ENCODE results near the gene ZNF81.

DNA sequence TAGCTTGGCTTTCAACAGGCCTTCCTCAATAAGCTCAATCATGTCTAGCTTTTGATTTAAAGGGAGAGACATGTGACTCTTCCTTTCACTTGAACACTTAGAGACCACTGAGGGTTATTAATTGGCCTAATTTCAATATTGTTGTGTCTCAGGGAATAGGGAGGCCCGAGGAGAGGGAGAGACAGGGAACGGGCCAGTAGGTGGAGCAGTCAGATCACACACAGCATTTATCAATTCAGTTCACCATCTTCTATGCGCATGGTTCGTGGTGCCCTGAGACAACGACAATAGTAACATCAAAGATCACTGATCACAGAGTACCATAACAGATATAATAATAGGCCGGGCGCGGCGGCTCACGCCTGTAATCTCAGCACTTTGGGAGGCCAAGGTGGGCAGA lies 17.8 kb downstream of the ZNF81 start:
- TF ChIP-seq, protein P1, sequence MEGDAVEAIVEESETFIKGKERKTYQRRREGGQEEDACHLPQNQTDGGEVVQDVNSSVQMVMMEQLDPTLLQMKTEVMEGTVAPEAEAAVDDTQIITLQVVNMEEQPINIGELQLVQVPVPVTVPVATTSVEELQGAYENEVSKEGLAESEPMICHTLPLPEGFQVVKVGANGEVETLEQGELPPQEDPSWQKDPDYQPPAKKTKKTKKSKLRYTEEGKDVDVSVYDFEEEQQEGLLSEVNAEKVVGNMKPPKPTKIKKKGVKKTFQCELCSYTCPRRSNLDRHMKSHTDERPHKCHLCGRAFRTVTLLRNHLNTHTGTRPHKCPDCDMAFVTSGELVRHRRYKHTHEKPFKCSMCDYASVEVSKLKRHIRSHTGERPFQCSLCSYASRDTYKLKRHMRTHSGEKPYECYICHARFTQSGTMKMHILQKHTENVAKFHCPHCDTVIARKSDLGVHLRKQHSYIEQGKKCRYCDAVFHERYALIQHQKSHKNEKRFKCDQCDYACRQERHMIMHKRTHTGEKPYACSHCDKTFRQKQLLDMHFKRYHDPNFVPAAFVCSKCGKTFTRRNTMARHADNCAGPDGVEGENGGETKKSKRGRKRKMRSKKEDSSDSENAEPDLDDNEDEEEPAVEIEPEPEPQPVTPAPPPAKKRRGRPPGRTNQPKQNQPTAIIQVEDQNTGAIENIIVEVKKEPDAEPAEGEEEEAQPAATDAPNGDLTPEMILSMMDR (IDR thresholded peaks at IDR 0.05) = peak; percentile 48 to 56 (median 54)
- no peak for TF ChIP-seq POLR2A (IDR thresholded peaks at IDR 0.05)

Data from right lobe of liver (tissue), 4 donors.